ENCODE results near the gene KDM4B. TPM values are rescaled to one million over a fixed set of nuclear protein-coding genes. Genes with fewer than 3 reads are reported as not detected.

The KDM4B gene
- total and polyA plus RNA-seq, 3 donors from 2014 or later, result 33.3 to 72.7 (median 67.7) TPM

DNA sequence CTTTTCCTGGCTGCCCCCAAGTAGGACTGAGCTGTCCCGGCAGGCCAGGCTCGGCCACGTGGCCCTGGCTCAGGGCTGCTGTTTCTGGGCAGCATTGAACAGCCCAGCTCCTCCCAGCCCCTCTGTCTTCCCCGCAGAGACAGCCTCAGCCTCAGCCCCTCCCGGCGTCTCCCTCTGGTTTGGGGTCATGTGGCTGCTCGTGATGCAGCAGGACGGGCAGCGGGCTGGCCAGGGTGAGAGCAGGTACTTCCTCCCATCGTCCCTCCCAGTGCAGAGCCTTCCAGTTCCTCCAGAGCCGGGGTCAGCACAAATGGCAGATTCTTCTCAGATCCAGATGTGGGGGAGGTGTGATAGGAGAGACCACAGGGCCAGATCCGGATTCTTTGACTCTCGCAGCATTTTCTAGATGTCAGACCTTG is 114.6 kb downstream of the KDM4B start:
- Histone ChIP-seq H3K27me3 (no peaks in the 10 kb centered on the region), H3K27ac (no peak overlapping the region), H3K4me1 (no peaks in the 10 kb centered on the region), H3K9me3 (no peaks in the 10 kb centered on the region), H3K4me3 (no peak overlapping the region), H3K36me3 (ENCODE audit: low read depth, missing control alignments) (no peaks in the 10 kb centered on the region)
- 58 to 65% methylated on average over 6 to 13 of the region's 13 CpGs for WGBS, 2 donors
- intact Hi-C loops (cut with DNase I; ENCODE audit: low total_unique reads), result no loop called here
- DNase-seq, result no peak
- TF ChIP-seq POLR2A (IDR thresholded peaks at IDR 0.05), result no peak
- TF ChIP-seq, protein P1, sequence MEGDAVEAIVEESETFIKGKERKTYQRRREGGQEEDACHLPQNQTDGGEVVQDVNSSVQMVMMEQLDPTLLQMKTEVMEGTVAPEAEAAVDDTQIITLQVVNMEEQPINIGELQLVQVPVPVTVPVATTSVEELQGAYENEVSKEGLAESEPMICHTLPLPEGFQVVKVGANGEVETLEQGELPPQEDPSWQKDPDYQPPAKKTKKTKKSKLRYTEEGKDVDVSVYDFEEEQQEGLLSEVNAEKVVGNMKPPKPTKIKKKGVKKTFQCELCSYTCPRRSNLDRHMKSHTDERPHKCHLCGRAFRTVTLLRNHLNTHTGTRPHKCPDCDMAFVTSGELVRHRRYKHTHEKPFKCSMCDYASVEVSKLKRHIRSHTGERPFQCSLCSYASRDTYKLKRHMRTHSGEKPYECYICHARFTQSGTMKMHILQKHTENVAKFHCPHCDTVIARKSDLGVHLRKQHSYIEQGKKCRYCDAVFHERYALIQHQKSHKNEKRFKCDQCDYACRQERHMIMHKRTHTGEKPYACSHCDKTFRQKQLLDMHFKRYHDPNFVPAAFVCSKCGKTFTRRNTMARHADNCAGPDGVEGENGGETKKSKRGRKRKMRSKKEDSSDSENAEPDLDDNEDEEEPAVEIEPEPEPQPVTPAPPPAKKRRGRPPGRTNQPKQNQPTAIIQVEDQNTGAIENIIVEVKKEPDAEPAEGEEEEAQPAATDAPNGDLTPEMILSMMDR (IDR thresholded peaks at IDR 0.05), result no peak

DNA sequence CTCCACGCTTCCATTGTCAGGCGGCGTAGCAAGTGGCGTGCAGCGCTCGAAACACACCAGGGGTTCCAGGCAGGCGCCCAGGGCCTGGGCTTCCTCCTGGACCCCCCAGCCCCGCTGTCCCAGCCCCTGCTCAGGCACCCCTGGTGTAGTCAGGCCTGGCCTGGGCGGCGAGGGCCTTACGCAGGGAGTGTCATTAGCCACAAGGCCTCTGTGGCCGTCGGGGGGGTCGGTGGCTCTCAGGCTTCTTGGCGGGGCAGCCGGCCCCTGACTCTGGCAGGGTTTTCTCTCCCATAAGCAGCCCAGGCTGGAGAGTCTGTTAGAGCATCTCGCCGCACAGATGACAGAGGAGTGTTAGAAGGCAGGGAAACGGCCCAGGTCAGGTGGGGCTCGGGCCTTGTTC is 116.7 kb downstream of the KDM4B start:
- H3K36me3 ChIP-seq (ENCODE audit: low read depth, missing control alignments), result no peaks in the 10 kb centered on the region
- H3K9me3 ChIP-seq, result no peaks in the 10 kb centered on the region
- TF ChIP-seq, protein P1 (IDR thresholded peaks at IDR 0.05), result no peak
- TF ChIP-seq POLR2A (IDR thresholded peaks at IDR 0.05), result no peak
- H3K27me3 ChIP-seq, result no peaks in the 10 kb centered on the region
- intact Hi-C loops (cut with DNase I; ENCODE audit: low total_unique reads), result no loop called here
- 97 to 100% methylated on average over 4 to 20 of the region's 20 CpGs for WGBS, 2 donors
- DNase-seq, result no peak
- peaks cover under 1% of the 10 kb centered on the region for H3K4me1 ChIP-seq
- no peak overlapping the region for H3K27ac ChIP-seq
- no peak overlapping the region for H3K4me3 ChIP-seq

DNA sequence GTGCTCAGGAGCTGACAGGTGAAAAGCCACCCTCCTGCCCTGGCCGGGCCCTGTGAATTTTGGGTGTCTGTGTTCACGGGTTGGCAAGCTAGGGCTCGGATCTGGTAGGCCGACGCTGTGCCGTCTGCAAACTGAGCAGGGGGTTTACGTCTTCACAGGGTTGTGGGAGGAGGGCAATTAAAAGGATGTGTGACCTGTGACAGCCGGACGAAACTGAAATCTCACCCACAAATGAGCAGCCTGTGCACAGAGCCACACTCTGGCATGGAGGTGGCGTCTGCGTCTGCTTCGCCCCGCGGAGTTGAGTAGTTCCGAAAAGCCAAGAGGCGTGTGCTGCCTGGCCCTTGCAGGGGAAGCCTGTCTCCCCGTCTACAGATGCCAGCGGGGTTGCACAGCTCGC is 117.3 kb downstream of the KDM4B start:
- WGBS, 2 donors, result 94 to 100% methylated on average over 9 to 19 of the region's 19 CpGs
- H3K36me3 ChIP-seq (ENCODE audit: low read depth, missing control alignments), result no peaks in the 10 kb centered on the region
- intact Hi-C loops (cut with DNase I; ENCODE audit: low total_unique reads), result no loop called here
- no peak overlapping the region for H3K4me3 ChIP-seq
- peaks cover 7% of the 10 kb centered on the region for H3K4me1 ChIP-seq
- no peaks in the 10 kb centered on the region for H3K9me3 ChIP-seq
- no peak for TF ChIP-seq POLR2A (IDR thresholded peaks at IDR 0.05)
- TF ChIP-seq, protein P1 (IDR thresholded peaks at IDR 0.05), result no peak
- H3K27ac ChIP-seq, result no peak overlapping the region
- no peak for DNase-seq
- H3K27me3 ChIP-seq, result no peaks in the 10 kb centered on the region

DNA sequence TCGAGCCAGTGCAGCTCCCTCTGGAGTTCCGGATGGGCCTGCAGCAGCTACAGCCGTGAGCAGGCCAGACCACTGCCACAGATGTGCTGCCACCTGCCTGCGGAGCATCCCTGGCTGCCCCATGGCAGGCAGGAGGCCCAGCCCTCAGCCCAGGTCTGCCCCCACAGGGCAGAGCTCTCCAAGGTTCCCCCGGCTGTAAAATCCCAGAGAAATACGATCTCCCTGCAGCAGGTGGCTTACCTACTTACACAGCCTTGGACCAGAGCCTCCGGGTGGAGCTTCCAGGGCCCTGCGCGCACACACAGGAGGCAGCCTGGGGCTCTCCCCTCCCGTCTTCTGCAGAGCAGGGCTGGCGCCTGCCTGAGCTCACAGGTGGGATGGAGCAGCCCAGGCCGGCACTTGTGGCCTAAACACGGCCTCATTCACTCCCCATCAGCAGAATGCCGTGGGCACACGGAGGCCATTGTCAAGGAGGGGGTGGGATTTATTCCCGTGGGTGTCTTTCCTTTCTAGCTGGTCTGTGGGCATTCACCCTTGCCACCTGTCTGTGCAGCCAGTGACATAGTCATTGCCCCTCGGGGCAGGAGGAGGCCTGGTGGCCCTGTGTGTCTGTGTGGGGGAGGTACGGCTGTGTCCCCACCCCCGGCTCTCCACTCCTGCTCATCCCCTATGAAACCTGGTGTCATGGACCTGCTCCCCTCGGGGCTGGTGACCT is 118.0 kb downstream of the KDM4B start:
- Histone ChIP-seq H3K4me3 (no peak overlapping the region), H3K27me3 (no peaks in the 10 kb centered on the region), H3K36me3 (ENCODE audit: low read depth, missing control alignments) (no peaks in the 10 kb centered on the region), H3K9me3 (no peaks in the 10 kb centered on the region), H3K27ac (no peak overlapping the region), H3K4me1 (peaks cover 14% of the 10 kb centered on the region)
- 87 to 88% methylated on average over 10 to 20 of the region's 20 CpGs for WGBS, 2 donors
- intact Hi-C loops (cut with DNase I; ENCODE audit: low total_unique reads), result no loop called here
- no peak for TF ChIP-seq POLR2A (IDR thresholded peaks at IDR 0.05)
- TF ChIP-seq, protein P1 (IDR thresholded peaks at IDR 0.05), result no peak
- no peak for DNase-seq

DNA sequence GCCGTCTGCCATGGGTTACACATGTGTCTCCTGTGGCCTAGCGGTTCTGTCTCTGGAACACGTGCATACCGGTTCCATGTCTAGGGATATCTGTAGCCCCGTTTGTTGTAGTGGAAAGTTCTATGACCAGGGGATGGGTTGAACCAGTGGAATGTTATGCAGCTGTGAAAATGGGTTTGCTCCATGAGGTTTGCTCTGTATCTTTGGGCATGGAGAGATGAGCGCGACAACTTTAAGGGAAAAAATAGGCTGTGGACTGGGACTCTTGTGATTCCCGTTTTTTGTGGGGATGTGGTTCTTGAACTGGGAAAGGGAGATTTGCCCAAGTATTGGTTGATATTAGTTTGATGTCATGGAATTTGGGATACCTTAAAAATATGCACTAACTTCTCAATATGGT is 120.4 kb downstream of the KDM4B start:
- 96% methylated on average over 8 of the region's 8 CpGs for WGBS, 2 donors
- H3K9me3 ChIP-seq, result no peaks in the 10 kb centered on the region
- H3K36me3 ChIP-seq (ENCODE audit: low read depth, missing control alignments), result no peaks in the 10 kb centered on the region
- TF ChIP-seq, protein P1 (IDR thresholded peaks at IDR 0.05), result no peak
- no peak for TF ChIP-seq POLR2A (IDR thresholded peaks at IDR 0.05)
- H3K4me1 ChIP-seq, result peaks cover 31% of the 10 kb centered on the region
- intact Hi-C loops (cut with DNase I; ENCODE audit: low total_unique reads), result no loop called here
- H3K27me3 ChIP-seq, result no peaks in the 10 kb centered on the region
- no peak overlapping the region for H3K27ac ChIP-seq
- H3K4me3 ChIP-seq, result no peak overlapping the region
- DNase-seq, result no peak
